GM19099 (cell line): ENCODE measurements around the gene HOXA5.

ENCODE experiments used
- POLR2A ChIP-seq: IDR thresholded peaks from 3 replicates; pipeline ENCODE4 v1.6.1; 2011; ENCODE audit warnings: low read depth; ENCODE audit not compliant: insufficient read length; ENCODE audit errors: extremely low read depth

Gene HOXA5

DNA sequence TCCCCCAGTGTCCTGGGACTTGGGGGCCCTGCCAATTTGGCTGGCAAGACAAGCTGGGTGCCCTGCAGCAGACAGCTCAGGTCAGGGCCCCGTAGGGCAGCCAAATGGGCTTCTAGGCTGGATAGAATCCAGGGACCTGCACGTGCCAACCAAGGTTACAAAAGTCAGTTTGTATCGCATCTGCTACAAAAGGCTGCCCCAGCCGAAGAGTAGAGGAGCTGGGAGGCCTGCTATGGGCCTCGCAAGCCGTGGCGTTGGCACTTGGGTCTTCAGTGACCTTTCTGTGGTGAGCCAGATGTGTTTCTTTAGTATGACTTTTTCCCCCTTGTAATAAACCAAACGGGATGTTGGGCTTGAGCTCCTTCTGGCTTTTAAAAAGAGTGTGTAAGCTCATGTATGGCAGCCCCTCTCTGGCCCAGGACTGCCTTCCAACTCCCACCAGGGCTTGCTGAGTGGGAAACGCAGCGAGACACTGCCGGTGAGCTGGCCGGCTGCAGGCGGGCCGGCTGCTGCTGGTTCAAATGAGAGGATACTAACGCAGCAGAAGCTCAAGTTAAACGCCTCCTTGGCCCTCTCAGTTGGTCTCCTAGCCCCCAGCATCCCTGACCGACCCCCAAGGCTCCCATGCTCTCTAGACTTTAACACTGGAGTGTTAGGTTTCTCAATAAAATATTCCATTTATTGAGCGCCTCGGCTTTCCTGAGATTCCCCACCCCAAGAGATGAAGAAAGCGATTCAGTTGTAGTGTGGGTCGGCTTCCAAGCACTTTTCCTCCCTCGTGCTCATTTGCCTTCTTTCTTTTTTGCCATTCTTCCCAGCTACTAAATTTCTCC lies 33.7 kb upstream of the HOXA5 start:
- no peak for TF ChIP-seq POLR2A

DNA sequence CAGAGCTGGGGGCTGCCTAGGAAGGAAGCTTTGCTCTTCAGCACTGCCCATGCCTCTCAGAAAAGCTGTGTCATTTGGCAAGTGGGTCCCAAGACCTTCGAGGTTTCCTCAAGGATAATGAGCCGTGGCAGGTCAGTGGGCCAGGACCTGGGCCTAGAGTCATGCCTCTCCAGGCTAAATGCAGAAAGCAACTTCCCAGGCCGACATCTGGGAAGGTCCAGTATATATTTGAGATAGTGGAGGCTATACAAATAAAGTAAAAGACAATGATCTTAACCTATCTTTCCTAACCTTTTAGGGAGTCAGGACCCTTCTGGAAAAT lies 33.0 kb upstream of the HOXA5 start:
- TF ChIP-seq POLR2A, result no peak

DNA sequence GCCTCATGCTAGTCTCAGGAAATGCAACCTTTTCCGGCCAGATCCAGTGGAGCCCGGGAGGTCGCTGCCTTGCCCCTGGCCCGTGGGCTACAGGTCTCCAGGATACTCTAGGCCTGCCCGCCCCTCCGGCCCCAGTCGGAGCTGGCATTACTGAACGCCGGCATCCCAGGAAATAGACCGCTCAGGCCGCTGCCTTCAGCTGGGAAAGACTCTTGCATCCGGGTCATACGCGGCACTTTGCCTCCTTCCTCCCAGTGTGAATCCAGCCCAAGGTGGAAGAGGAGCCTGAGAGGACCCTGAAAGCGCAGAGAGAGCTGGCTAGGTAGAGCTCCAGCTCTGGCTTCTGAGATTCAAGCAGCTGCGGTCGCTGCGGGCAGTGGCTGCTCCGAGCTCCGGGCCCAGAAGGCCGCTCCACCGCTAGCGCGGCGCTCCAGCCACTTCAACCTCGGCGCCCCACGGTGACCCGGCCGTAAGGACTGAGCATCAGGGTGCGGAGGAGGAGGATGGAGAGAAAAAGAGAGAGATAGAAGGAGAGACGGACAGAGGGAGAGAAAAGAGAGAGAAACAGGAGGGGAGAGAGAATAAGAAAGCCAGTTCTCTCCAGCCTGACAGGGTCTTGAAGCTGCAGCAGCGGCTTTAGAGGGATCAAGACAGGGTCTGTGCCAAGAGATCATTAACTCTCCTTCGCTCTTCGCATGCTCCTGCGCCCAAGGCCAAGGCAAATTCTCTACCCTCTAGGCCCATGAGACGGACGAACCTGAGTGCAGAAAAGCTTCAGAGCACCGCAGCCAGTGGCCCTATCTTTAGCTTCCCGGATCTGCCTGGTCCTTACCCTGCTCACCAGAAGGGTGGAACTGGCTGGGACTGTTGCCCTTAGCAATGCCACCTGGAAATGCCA lies 32.4 kb upstream of the HOXA5 start:
- TF ChIP-seq POLR2A, result no peak

DNA sequence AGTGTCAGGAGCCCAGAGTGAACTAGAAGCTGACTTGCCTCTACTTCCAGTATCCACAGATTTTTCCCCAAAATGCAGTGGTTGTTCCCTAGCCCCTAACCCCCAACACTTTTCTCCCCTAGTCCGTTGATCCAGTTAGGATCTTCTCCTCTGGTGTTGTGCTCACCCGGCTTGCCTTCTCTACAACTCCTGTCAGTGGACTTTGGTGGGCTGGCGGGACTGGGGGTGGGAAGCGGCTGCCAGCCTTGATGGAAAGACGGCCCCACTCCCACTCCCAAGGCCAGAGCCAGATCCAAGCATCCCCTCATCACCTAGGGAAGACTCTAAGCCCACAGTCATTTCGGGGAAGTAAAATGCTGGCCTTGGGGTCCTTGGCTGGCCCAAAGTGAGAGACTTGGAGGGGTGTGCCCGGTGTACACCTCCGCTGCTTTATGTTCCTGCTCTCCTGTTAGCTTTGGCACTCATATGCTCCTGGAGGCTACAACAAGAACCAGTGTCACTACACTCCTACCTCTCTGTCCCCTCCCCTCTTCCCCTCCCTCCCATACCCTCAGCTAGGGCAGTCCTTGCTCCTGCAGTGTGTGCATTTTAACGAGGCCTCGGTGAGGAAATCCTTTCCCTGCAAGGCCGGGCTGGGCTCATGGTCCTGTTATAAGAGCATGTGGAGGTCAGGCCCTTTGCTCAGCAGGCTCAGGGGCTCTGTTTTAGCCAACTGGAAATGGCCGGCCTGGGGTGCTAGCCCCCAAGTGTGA lies 31.6 kb upstream of the HOXA5 start:
- TF ChIP-seq POLR2A, result no peak

GRCh38 chr7:27173956-27174873 lies 30.7 kb upstream of the HOXA5 start, which contains the start of gene HOXA10:
Gene HOXA10 (minus strand): TSS chr7:27174320. CDS start chr7:27174306, 14 bp downstream.
- no peak for TF ChIP-seq POLR2A

DNA sequence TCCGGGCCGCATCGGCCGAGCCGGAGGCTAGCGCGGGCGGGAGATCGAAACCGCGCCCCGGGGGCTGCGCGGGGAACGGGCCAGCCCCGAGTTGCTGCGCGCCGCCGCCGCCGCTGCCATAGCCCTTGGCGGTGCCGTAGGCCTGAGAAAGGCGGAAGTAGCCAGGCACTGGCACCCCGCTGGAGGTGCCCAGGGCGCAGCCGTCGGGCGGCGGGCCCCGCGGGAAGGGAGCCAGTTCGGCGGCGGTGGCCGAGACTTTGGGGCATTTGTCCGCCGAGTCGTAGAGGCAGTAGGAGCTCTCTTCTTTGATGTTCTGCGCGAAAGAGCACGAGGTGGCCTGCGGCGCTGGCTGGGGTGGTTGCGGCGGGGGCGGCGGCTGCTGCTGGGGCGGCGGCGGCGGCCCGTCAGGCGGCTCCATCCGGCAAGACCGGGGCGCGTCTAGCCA lies 30.1 kb upstream of the HOXA5 start:
- TF ChIP-seq POLR2A, result no peak

DNA sequence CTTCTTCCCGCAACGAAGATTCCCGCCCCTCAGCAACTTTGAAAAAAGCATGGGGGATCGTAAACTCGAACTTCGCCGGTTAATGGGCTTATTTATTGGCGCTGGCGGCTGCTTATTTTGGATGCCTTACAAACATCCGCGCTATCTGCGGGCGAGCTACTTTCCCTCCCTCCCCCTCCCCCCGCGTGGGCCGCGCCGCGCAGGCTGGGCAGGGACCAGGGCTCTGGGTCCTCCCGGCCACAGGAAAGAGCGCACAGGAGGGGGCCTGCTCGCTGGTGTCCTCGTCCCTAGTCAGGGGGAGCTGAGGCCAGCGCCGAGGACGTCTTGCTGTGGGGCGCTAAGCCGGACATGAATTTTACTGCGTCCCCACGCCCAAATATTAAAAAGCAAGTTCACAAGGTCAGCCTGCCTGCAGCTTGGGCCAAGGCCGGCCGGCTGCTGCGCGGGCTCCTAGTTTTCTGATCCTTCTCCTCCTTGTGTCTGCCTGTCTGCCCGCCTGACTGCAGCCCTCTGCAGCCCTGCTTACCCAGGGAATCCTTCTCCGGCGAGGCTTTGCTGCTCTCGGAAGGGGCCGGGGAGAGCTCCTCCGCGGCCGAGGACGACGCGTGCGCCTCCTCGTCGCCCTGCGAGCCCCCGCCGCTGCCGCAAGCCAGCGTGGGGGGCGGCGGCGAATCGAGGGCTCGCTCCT lies 29.5 kb upstream of the HOXA5 start:
- no peak for TF ChIP-seq POLR2A

GRCh38 chr7:27172315-27172774 lies 28.9 kb upstream of the HOXA5 start:
- no peak for TF ChIP-seq POLR2A

- TF ChIP-seq POLR2A, result no peak
Observed at GRCh38 chr7:27171637-27172314, 28.3 kb upstream of the HOXA5 start.

DNA sequence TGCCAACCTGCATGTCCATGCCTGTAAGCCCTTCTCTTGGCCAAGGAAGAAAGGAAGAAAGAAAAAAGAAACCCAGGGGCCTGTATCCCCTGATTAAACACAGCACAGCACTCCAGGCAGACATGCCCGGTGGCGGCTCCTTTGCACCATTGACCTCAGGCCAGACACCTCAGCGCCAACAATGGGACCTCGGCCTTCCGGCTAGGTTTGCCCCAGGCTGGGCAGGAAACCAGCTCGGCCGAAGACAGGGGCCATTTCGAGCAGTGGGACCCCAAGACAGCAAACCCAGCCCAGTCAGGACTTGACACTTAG lies 27.8 kb upstream of the HOXA5 start:
- TF ChIP-seq POLR2A, result no peak

DNA sequence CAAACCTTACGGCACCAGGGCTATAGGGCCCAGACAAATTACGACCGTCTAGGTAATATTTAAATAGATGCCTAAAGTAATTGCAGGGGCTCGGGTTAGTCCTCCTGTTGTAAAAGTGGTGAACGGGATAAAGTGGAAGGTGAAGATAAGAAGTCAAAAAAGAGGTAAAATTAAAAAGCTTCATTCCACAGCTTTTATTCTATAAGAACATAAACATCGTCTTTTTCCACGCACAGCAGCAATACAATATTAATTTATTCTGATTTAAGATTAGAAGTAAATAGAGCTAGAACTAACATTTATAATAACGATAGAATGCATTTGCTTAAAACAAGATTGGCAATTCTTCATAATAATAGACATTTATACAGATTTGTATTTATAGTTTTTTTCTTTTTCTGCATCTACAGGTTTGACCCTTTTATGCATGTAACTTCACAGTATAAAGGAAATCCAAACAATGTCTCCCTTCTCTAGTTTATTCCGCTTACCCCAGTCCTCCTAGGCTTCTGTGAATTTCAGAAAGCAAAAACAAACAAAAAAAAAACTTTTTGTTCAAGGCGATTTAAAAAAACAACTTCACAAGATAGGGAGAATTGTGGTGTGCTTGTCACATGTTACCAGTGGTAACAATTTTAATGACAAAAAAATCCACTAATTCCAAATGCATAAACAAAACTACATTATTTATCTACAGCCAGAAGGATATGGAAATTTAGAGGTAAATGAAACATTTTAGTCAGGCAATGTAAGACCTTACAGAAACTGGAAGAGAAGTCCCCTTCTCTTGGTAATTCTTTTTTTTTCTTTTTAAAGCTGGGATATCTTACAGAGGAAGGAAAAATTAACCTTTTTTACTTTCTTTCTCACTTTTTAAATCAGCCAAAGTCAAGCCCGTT lies 27.2 kb upstream of the HOXA5 start:
- TF ChIP-seq POLR2A, result no peak

- TF ChIP-seq POLR2A, result no peak
Observed at GRCh38 chr7:27169658-27170425, 26.4 kb upstream of the HOXA5 start.
